ENCODE measurements around the gene CSTB. TPM values are rescaled to one million over a fixed set of nuclear protein-coding genes. Genes with fewer than 3 reads are reported as not detected.

The CSTB gene
- total RNA-seq, 1 experiment from 2014 or later, result 55.3 TPM

GRCh38 chr21:43733529-43734071 is 42.5 kb downstream of the CSTB start:
- DNase-seq (ENCODE audit: low read depth), result no peak

GRCh38 chr21:43733060-43733459 is 43.0 kb downstream of the CSTB start:
- DNase-seq (ENCODE audit: low read depth), result no peak

GRCh38 chr21:43731891-43732711 is 44.0 kb downstream of the CSTB start:
- no peak for DNase-seq (ENCODE audit: low read depth)

GRCh38 chr21:43731476-43731875 is 44.6 kb downstream of the CSTB start:
- DNase-seq (ENCODE audit: low read depth), result no peak

- peak; percentile 96 for DNase-seq (ENCODE audit: low read depth)
These were observed 47.4 kb downstream of the CSTB start for GRCh38 chr21:43728467-43729390.

- DNase-seq (ENCODE audit: low read depth), result no peak
These were observed 48.0 kb downstream of the CSTB start for GRCh38 chr21:43728154-43728466.

- DNase-seq (ENCODE audit: low read depth), result no peak
These were observed 48.5 kb downstream of the CSTB start for GRCh38 chr21:43727519-43728153.

- no peak for DNase-seq (ENCODE audit: low read depth)
These were observed 49.2 kb downstream of the CSTB start for GRCh38 chr21:43726686-43727518.

Small RNAs within 50 kb of the gene (small RNA-seq; reads per million reads assigned to genes)
- gene AP001052.1, result not detected

Other genes with a start within 250 kb of the CSTB start
- 0.77 and 1.4 TPM in 2 replicates for gene HSF2BP, start 116.8 kb downstream of the CSTB start, total RNA-seq (2014; rRNA removed; shearing (Covaris generic))
- gene RRP1B, start 116.7 kb downstream of the CSTB start, total RNA-seq (2014; rRNA removed; shearing (Covaris generic)), result 39.0 and 39.1 TPM in 2 replicates
- gene PDXK, start 57.2 kb downstream of the CSTB start, total RNA-seq (2014; rRNA removed; shearing (Covaris generic)), result 56.2 and 62.7 TPM in 2 replicates
- gene RRP1, start 13.3 kb upstream of the CSTB start, total RNA-seq (2014; rRNA removed; shearing (Covaris generic)), result 31.7 and 34.0 TPM in 2 replicates
- gene AGPAT3, start 88.9 kb upstream of the CSTB start, total RNA-seq (2014; rRNA removed; shearing (Covaris generic)), result 52.9 and 60.2 TPM in 2 replicates
- gene TRAPPC10, start 236.0 kb upstream of the CSTB start, total RNA-seq (2014; rRNA removed; shearing (Covaris generic)), result 37.6 and 40.9 TPM in 2 replicates